HG02798 (cell line): ENCODE data around the gene SCRN1.

Experiments
- ATAC-seq: cut with Tn5 transposase; IDR thresholded peaks from one replicate; pipeline ENCODE4 v1.9.1; 2021; ENCODE audit warnings: mild to moderate bottlenecking; ENCODE audit not compliant: unreplicated experiment, poor library complexity

The SCRN1 gene

DNA sequence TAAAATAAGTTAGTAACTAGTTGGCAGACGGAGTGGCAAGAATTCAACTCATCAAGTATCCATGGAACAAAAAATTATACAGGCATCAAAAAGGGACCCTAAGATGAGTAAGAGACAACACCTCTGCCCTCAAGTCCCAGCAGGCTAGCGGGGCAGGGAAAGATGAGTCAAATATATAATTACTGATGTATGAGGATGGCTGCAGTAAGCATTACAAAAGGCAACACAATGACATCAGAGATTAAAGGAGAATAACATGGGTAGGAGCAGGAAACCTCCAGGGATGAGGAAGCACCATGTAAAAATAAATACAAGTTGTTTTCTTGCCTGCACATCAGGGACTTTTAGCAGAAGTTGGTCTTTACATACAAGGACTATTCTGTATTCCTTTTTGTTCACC is 49.4 kb downstream of the SCRN1 start:
- ATAC-seq = no peak

DNA sequence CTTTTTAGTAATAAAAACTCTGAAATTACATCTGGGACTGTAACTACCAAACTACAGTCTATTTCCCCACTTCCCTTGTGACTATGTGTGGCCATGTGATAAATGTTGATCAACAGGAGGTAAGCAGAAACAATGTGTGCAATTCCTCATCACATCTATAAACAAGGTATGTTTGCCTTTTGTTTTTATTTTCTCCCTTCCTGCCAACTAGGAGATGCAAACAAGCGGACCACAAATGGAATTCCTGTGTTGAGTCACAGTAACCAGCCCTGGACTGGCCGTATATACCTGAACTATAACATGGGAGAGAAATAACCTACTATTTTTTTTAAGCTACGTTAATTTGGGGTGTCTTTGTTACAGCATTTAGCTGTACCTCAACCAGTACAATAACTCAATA is 52.5 kb downstream of the SCRN1 start:
- ATAC-seq = no peak

DNA sequence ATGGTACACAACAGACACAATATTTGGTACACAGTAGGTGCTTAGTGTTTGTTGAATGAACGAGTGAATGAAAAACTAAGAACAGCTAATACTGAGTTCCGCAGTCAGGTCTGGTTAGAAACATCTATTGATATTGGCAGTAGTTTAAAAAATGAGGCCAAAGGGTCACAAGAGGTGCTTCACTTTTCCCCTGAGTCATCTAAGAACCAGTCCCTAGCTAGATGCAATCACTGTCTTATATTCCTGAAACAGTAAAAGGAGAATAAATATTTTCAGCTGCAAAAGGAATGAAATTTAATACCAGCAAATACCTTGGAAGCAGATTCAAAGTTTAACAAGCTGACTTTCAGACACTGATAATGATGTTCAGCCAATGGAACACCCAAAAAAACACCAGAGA is 54.5 kb downstream of the SCRN1 start:
- ATAC-seq = no peak

DNA sequence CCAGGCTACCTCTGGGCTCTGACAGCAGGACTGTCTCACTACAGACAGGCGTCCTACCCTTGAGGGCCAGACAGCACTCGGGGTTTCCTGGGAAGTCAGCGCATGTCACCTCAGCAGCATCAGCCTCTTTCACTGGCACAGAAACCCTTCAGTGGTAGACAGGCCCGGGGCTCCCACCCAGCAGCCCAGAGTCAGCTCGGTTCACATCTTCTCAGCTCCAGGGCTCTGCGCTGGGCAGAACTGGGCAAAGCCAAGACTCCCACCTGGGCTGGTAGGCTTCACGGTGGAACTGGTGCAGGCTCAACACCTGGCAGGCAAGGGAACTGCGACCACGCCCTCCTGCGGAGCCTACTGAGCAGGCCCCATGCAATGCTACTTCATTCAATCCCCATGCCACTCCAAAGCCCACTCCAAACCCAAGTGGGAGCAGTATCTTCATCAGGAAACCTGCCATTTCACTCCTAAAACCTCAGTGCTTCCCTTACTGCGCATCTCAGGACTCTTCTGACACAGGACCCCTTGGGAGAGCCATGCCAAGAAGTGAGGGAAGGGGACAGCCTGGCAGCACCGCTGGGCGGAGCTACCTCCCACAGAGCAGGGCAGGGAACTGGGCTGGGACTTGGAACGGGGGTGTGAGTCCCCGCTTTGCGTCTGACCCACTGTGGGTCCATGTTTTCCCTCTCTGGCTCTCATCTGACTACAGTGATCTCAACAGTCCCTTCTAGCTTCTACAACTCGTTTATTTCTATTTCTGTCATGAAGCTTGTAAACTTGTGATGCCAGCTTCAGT is 60.4 kb downstream of the SCRN1 start:
- ATAC-seq = no peak

DNA sequence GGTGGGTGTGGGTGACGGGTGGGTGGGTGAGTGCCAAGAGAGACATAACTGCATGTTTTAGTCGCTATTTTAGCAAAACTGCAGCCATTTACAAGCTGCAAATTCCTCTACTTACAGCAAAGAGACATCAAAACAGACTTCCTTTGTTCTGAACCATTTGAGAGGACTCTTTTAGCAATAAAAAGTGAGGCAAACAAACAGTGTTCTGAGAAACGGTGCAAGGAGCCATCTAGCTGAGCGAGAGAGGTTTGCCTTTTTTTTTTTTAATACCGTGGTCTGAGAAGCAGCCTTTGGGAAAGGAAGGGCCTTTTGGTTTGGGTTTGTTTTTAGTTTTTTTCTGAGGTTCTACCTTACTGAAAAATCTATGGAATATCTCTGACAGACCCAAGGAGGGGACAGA is 62.9 kb downstream of the SCRN1 start:
- ATAC-seq = no peak

DNA sequence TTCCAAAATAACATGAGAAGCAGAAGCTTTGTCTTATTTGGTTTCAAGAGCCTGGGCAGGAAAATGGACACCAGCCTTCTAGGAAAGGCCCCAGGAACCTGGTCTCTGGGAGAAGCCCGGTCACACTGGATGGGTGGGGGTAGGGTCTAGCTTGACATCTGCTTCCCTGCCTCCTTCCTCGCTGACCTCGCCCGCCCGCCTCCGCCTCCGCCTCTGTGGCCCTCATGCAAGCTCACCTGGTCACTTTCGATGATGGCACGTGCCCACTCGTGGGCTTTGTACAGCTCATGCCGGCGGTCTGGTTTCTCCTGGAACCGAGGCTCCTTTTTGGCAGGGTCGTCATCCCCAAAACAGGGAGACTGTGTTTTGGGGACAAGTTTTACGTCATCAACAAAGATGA is 63.4 kb downstream of the SCRN1 start:
- ATAC-seq = no peak

DNA sequence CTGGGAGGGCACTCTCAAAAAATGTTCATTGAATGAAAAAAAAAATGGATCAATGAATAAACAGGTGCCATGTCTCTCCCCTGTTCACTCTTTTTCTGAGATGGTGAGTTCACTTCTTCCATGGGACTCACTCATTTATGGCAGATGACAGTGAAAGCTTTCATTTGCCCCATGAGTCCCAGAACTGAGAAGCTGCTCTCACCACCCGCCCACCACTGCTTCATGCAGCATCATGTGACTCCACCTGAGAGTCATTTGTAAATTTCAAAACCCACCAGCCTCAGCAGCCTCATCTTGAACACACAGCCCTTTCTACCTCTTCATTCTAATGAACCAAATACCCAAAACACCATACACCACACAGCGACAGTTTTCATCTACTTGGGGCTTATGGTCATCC is 64.9 kb downstream of the SCRN1 start:
- peak; percentile 63 for ATAC-seq

DNA sequence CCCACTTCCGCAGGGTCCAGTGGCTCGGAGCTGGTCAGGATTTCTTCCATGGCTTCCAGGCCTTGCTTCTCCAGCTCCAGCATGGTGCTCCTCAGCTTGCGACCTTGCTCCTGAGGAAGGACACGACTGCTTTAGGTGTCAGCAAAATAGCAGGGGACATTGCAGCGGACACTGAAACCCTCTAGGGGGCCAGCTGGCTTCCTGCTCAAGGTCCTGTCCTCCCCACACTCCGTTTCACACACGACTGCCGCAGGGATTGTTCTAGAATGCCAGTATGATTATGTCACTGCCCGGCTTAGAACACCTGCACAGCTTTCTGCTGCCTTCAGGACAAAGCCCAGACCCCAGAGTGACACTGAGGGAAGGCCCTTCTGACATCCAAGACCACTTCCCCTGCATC is 65.6 kb downstream of the SCRN1 start:
- ATAC-seq = no peak

DNA sequence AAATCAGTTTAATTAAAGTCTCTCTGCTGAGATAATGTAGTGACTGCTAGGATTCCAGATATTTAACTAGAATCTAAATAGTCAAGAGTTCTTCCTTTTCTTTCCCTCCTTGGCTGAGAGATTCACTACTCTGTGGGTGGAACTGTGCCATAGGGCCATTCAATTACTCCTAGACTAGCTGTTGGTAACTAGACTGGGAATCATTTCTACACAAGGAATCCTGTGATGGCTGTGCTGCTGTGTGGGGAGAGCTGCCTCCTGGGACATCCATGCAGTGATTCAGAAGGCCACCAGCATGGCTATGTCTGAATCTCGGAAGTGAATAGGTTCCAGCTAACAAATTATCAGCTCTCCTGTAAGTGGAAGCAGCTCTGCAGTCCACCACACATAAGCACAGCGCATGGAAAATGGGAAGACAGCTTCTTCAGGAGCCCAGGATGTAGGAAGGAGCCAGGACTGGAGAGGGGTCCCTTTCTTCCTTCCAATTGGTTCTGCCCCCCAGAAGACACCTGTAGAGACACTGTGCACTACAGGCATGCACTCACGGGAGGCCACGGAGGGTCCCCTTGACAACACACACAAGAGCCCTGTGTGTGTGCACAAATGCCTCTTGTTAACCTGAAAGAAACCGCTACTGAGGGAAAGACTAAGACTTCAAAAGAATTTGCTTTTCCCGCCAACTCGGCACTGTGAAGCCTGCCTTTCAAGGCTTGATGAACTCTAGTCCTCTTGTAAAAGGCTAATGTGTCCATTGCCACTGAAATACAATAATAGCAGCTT is 66.5 kb downstream of the SCRN1 start:
- no peak for ATAC-seq

DNA sequence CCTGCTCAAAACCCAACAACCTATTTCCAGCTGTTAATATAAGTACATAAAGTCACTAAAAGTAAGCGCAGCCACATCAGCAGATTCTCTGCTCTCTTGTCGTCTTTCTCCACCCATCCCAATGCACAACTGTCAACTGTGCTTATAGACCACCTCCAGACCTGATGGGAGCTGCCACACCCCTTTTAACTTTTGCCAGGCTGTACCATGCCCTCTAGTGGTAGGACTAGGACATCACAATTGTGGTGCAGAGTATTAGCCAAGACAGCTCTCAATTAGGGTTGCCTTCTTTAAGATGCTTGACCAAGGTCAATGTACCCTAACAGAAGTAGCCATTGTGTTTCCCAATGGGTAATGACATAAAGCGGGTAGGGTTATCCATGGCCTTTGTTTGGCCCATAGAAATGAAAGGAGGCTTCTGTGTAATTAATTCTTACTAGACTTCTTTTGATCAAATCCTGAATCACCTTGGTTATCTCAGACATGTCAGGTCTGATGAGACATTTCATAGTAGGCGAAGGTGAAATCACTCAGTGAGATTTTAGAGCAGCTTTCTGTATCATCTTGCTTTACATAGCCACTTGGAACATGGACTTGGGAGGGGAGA is 68.1 kb downstream of the SCRN1 start:
- peak; percentile 85 for ATAC-seq

DNA sequence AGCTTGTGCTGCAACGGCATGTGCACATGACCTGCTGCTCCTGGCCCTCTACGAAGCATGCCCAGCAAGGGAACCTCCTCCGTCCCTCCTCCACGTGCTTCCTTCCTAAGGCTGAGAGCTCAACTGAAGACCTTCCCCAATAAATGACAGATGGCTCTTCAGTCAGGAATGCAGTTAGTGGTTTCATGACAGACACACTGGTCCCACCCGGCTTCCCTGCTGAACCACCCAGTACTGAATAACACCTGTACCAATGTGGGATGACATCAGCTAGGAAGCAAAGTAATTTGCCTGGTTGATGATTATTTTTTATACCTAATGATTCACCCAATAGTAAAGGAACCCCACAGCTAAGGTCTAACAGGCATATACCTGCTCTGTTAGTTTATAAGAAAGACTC is 69.1 kb downstream of the SCRN1 start:
- ATAC-seq = no peak

DNA sequence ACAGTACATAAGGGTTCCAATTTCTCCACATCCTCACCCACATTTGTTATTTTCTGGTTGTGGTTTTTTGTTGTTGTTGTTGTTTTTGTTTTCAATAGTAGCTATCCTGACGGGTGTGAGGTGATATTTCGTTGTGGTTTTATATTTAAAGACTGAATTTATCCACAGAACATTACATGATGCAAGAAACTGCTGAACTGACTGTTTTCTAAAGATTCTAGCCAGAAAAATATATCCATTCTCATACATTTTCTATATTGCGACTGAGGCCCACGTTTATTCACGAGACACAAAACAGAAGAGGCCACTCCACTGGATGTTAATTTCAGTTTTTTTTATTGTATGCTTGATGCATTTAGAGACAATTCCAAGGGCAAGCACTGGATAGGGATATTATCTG is 69.8 kb downstream of the SCRN1 start:
- no peak for ATAC-seq

DNA sequence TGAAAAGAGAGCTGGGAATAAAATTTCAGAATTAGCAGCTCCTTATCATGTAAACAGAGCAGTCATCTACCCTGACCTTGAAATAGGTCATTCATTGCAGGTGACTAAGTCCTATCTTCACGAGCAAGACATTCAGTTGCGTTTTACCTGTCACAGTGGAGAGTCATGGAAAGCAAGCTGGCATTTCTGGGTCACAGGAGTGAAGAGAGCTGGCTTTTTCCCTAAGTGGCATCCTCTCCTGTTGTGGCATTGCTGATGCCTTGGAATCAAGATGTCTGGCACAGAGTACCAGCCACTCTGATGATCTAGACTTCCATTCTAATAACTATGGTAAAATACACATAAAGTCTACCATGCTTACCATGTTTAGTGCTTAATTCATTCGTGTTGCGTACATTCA is 70.8 kb downstream of the SCRN1 start:
- ATAC-seq = no peak

DNA sequence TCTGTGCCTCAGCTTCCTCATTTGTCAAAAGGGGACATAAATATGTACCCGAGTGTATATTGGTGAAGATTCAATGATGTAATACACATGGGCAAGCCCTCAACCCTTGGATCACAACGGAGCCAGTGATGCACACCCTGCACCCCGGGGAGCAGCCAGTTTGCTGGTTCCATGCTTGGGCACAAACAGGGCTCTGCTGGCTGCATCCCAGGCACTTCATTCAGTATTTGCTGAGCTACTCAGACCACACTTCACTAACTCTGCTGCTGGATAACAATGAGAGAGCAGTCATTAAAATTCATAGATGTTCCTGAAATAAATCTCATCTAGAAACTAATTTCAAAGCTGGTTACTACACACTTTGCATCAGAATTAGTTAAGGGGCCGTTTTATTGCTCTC is 72.0 kb downstream of the SCRN1 start:
- ATAC-seq = no peak

DNA sequence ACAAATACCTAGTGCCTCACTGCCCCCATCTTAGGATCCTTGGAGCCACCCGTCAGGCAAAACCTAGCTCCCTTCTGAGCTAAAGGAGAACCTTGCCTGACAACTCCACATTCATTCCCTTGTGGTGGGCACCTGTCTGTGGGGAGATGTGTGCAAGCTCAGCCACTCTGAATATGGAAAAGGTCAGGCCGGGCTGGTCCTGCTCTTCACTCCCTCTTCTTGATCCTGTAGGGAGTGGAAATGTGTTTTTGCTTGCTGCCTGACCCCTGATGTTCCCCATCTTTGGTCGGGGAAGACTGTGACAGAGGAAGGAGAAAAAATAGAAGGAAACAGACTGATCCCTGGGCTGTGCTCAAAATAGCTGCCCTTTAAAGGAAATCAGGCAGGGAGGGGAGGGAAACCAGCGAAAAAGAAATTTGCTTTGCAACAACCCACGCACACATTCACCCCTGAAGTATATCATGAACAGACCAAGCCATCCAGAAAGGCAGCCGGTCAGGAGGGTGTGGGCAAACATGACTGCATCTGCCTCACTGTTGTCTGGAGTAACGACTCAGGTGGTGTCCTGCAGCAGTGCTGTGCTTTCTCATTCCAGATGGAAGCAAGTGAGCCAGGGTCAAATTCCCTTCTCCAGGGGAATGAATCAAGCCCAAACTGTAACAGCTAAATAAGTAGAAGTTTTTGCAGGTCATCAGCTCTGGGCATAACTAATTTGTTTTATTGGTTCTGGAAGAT is 74.0 kb downstream of the SCRN1 start:
- no peak for ATAC-seq

DNA sequence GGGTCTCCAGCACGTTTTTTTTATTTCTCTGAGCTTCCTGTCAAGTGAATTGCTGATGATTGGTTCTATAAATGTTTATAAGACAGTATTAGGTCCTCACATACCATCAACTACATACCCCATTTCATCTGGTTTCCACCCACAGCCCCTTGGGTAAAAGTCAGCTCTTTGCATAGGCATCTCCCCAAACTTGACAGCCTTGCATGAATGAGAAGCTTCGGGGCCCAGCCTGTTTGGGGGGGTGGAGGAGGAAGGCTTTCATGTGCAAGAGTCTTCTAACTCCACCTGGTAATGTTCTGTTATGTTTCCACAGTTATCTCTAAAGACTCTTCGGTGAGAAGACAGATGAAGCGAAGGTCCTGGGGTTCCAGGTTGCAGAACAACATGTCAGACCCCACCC is 75.4 kb downstream of the SCRN1 start:
- no peak for ATAC-seq

DNA sequence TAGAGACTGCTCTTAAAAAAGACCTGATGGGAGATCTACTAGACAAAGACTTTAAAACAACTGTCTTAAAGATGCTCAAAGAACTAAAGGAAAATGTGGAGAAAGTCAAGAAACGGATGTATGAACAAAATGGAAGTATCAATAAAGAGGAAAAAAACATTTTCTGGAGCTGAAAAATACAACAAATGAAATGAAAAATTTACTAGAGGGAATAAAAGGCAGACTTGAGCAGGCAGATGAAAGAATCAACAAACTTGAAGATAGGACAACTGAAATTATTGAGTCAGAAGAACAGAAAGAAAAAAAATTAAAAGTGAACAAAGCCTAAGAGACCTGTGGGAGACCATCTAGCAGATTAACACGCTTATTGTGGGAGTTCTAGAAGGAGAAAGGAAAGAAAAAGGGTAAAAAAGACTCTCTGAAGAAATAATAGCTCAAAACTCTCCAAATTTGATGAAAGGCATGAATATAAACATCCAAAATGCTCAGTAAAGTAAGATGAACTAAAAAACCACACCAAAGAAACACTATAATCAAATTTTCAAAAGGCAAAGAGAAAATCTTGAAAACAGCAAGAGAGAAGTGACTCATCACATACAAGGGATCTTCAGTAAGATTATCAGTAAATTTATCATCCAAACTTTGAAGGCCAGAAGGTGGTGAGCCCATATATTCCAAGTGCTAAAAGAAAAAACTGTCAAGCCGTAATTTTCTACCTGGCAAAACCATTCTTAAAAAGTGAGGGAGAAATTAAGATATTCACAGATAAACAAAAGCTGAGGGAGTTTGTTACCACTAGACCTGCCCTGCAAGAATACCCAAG is 83.2 kb downstream of the SCRN1 start:
- ATAC-seq = no peak

DNA sequence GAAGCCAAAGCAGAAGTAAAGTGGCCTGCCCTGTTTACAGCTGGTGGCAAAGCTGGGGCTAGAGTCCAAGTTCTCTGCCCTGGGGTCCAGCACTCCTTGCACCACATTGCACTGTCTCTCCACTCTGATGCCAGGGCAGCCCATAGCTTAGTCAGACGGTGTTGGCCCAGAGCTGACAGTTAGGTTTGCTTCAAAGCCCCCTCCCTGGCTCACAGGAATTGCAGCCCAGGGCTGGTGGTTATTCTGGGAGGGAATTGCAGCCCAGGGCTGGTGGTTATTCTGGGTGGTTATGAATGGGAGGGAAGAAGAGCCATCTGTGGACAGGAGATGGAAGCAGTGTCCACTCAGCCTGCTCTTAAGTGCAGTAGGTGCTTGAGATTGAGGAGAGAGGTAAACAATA is 88.9 kb downstream of the SCRN1 start:
- ATAC-seq = no peak

DNA sequence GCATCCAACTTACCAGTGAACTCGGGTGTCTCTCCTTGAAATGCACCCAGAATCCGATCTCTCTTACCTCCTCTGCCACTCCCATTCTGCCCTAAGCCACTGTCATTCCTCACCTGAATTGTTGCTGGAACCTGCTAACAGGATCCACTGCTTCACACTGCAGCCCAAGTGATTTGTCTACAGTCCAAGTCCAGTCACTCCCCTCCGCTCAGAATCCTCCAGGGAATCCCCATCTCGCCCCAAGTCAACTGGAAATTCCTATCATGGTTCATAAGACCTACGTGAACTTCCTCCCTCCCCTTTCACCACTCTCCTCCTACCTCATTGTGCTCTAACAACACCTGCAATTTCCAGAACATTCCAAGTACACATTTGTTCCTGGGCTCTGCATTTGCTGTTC is 91.3 kb downstream of the SCRN1 start:
- no peak for ATAC-seq
